Activated CD4-positive, alpha-beta T cell treated with anti-CD3 and anti-CD28 coated beads for 36 hours (primary cell): ENCODE measurements around the gene SMPX. TPM values are rescaled to one million over a fixed set of nuclear protein-coding genes. Genes with fewer than 3 reads are reported as not detected.

Experiments
- ATAC-seq: fragments of 200-7000 bp; cut with Tn5 transposase; one replicate; pipeline ENCODE4 v1.10.0; 2021; ENCODE audit warnings: mild to moderate bottlenecking, moderate library complexity
- CTCF ChIA-PET: fragments of 350-600 bp; sonication (Branson Sonifier 250); formaldehyde crosslinking; loops from one replicate; lab custom pipeline; 2021; ENCODE audit warnings: antibody characterized with exemption; lab: Charles Lee
- POLR2A ChIA-PET: fragments of 350-600 bp; sonication (Branson Sonifier 250); formaldehyde crosslinking; loops from one replicate; lab custom pipeline; 2021; ENCODE audit warnings: antibody characterized with exemption, inconsistent platforms; lab: Charles Lee
- DNase-seq: peaks from one replicate; pipeline ENCODE4 v3.0.0-alpha.2; 2020
- H3K27ac Mint-ChIP-seq: one replicate; pipeline ENCODE4 v1.8.0; 2021; ENCODE audit warnings: mixed read lengths
- H3K27me3 Mint-ChIP-seq: one replicate; pipeline ENCODE4 v1.8.0; 2021; ENCODE audit warnings: mixed read lengths
- H3K36me3 Mint-ChIP-seq: one replicate; pipeline ENCODE4 v1.8.0; 2021; ENCODE audit warnings: low read depth, mixed read lengths
- H3K4me1 Mint-ChIP-seq: one replicate; pipeline ENCODE4 v1.8.0; 2021; ENCODE audit warnings: mixed read lengths
- H3K4me3 Mint-ChIP-seq: one replicate; pipeline ENCODE4 v1.8.0; 2021; ENCODE audit warnings: mild to moderate bottlenecking, moderate library complexity, mixed read lengths
- H3K9me3 Mint-ChIP-seq: one replicate; pipeline ENCODE4 v1.8.0; 2021; ENCODE audit warnings: low read depth, mixed read lengths
- intact Hi-C, 2 experiments: fragments of 100-400 bp; cut with DNase I in 1 of 2; cut with micrococcal nuclease in 1 of 2; formaldehyde crosslinking; loops; one replicate each; pipeline versions ENCODE4 v1.14.2 to v1.15.1; 2022 to 2024; cut with DNase I, micrococcal nuclease
- total RNA-seq, 2 experiments: library from RNA; stranded (reverse); gene quantifications; one replicate each; pipeline ENCODE4 v1.2.3, GENCODE V29; 2021

The SMPX gene
- total RNA-seq, 2 experiments from 2014 or later = not detected

DNA sequence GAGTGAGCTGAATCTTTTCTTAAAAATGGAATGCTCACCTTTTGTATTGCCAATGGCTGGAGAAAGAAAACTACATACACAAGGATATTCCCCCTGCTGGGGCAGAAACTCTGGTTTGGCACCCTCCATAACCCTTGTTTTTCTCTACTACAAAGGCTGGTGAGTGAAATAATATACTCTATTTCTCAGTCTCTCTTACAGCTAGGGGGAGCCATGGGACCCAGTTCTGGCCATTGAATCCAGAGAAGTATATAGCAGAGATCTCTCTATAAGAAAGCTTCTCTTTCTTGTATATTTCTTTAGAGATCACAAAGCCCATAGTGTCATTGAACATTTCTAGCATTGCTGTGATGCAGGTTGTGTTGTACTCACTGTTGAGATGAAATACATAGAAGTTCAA lies 49.8 kb downstream of the SMPX start:
- DNase-seq (no peak), ATAC-seq (no peak)
- CTCF ChIA-PET = no interaction called here
- Mint-ChIP-seq H3K27me3 (no peaks in the 10 kb centered on the region), H3K36me3 (no peaks in the 10 kb centered on the region), H3K9me3 (no peaks in the 10 kb centered on the region), H3K4me1 (no peaks in the 10 kb centered on the region), H3K27ac (no peak overlapping the region), H3K4me3 (no peak overlapping the region)
- POLR2A ChIA-PET = no interaction called here
- intact Hi-C loops = no loop called here

DNA sequence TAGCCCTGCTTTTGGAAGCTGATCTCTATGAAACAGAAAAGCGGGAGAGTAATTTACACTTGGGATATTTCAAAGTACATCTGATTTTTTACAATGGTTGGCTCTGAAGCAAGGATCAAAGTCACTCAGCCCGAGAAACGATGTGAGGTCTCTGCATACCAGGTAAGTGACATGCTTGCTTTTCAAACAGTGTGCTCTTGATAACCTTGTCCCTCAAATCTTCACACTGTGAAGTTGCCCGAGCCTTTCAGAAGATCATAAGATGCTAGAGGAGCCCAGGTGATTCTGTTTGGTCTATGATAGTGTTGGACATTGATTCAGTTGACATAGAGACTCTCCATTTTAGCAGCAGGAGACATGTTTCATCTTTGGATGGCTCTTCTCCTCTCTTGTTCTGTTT lies 52.7 kb downstream of the SMPX start:
- H3K4me1 Mint-ChIP-seq = no peaks in the 10 kb centered on the region
- no peak overlapping the region for H3K27ac Mint-ChIP-seq
- ChIA-PET POLR2A (no interaction called here), CTCF (no interaction called here)
- DNase-seq = no peak
- intact Hi-C loops = no loop called here
- no peak for ATAC-seq
- H3K36me3 Mint-ChIP-seq = no peaks in the 10 kb centered on the region
- no peaks in the 10 kb centered on the region for H3K9me3 Mint-ChIP-seq
- H3K4me3 Mint-ChIP-seq = no peak overlapping the region
- no peaks in the 10 kb centered on the region for H3K27me3 Mint-ChIP-seq

DNA sequence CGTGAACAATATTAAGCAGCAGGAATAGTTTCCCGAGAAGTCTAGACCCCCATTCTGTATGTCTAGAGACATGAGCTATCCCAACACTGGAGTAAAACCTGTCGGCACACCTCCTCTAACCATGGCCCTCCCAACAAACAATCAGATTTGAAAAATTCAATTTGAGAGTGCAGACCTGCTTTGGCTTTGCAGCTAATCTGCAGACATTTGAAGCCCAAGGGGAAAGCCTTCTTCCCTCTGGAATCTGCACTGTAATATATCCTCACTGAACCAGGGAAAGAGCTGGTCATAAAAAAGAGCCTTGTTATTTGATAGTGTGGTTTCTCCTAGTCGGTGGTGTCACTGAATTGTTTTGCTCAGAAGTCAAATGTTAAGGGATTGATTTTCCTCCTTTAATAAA lies 55.2 kb downstream of the SMPX start:
- POLR2A ChIA-PET = no interaction called here

DNA sequence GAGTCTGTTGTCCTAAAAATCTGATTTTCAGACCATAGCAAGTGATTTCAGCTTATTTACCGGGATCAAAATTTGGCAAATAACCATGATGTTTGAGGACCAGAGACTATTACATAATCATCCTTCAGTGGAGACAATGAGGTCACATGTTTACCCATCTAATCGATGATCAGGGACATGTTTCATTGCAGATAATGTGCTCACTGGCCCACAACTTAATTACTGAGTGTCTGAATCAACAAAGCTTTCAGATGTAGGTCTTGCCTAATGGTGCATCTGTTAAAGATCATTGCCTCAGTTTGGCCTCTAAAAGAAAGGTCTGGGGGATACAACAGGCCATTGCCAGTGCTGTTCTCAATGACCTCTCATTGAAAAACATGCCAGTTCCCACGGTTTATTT lies 56.9 kb downstream of the SMPX start:
- ChIA-PET CTCF (no interaction called here), POLR2A (no interaction called here)
- Mint-ChIP-seq H3K27me3 (no peaks in the 10 kb centered on the region), H3K9me3 (no peaks in the 10 kb centered on the region), H3K36me3 (no peaks in the 10 kb centered on the region), H3K4me1 (no peaks in the 10 kb centered on the region), H3K27ac (no peak overlapping the region), H3K4me3 (no peak overlapping the region)
- DNase-seq = no peak
- no peak for ATAC-seq
- intact Hi-C loops = no loop called here

More for the DNA sequence above, 55.2 kb downstream of the SMPX start:
- ATAC-seq (no peak), DNase-seq (no peak)
- Mint-ChIP-seq H3K9me3 (no peaks in the 10 kb centered on the region), H3K27me3 (no peaks in the 10 kb centered on the region), H3K36me3 (no peaks in the 10 kb centered on the region), H3K27ac (no peak overlapping the region), H3K4me3 (no peak overlapping the region), H3K4me1 (no peaks in the 10 kb centered on the region)
- intact Hi-C loops = no loop called here
- CTCF ChIA-PET = no interaction called here

DNA sequence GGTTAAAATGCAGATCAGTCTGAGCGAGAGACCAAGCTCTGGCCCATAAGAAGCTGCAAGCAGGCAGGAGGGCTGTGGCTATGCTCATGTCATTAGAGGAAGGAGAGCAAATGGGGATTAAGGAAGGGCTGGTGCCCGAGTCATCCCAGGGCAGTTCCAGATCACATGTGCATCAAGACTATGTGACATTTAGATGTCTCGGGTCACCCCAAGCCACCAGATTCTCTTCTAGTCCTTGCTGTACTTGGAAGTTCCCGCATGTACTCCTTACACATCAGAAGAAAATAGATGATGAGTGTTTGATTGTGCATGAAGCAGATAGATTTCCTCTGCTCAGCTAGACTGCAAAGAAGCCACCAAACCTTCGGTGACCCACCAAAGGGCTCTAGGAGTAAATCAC lies 57.6 kb downstream of the SMPX start:
- POLR2A ChIA-PET = interaction anchor here (0.5 kb wide), 1 partner anchor 129 kb away, joined by 3 read pairs; no protein-coding TSS in a partner anchor
- no peaks in the 10 kb centered on the region for H3K36me3 Mint-ChIP-seq
- H3K4me1 Mint-ChIP-seq = no peaks in the 10 kb centered on the region
- H3K4me3 Mint-ChIP-seq = no peak overlapping the region
- H3K27me3 Mint-ChIP-seq = no peaks in the 10 kb centered on the region
- H3K9me3 Mint-ChIP-seq = no peaks in the 10 kb centered on the region
- H3K27ac Mint-ChIP-seq = no peak overlapping the region
- ATAC-seq (no peak), DNase-seq (no peak)
- CTCF ChIA-PET = no interaction called here
- intact Hi-C loops = no loop called here

GRCh38 chrX:21699136-21699535 lies 58.8 kb downstream of the SMPX start:
- Mint-ChIP-seq H3K36me3 (no peaks in the 10 kb centered on the region), H3K4me1 (no peaks in the 10 kb centered on the region), H3K4me3 (no peak overlapping the region), H3K9me3 (no peaks in the 10 kb centered on the region), H3K27me3 (no peaks in the 10 kb centered on the region), H3K27ac (no peak overlapping the region)
- CTCF ChIA-PET = no interaction called here
- POLR2A ChIA-PET = no interaction called here
- DNase-seq (no peak), ATAC-seq (no peak)
- intact Hi-C loops = no loop called here

DNA sequence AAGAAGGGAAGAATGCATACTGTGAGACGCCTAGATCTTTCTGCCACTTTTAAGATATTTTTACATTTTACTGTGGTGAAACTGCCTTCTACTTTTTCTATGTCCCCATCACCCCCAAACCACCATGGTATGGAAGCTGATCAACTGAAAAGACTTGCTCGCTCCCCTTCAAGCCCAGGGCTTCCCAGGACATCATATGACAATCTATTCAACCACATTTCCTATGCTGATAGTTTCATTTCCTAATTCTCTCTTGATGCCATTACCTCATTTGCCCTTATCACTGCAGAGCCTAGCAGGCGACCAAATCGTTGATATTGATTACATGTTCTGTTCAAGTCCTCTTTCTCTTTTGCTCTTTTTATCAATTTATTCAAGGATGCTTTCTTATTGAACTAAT lies 59.6 kb downstream of the SMPX start:
- Mint-ChIP-seq H3K9me3 (no peaks in the 10 kb centered on the region), H3K27ac (no peak overlapping the region), H3K27me3 (no peaks in the 10 kb centered on the region), H3K36me3 (no peaks in the 10 kb centered on the region), H3K4me1 (no peaks in the 10 kb centered on the region), H3K4me3 (no peak overlapping the region)
- POLR2A ChIA-PET = no interaction called here
- CTCF ChIA-PET = no interaction called here
- intact Hi-C loops = no loop called here
- DNase-seq = no peak
- no peak for ATAC-seq

GRCh38 chrX:21691512-21692018 lies 66.4 kb downstream of the SMPX start:
- no peak for ATAC-seq
- no peak overlapping the region for H3K27ac Mint-ChIP-seq

GRCh38 chrX:21683941-21684340 lies 74.0 kb downstream of the SMPX start:
- no peak overlapping the region for H3K4me3 Mint-ChIP-seq
- no peak overlapping the region for H3K27ac Mint-ChIP-seq
- DNase-seq (no peak), ATAC-seq (no peak)
- H3K9me3 Mint-ChIP-seq = no peaks in the 10 kb centered on the region
- CTCF ChIA-PET = no interaction called here
- H3K27me3 Mint-ChIP-seq = no peaks in the 10 kb centered on the region
- intact Hi-C loops = no loop called here
- no peaks in the 10 kb centered on the region for H3K36me3 Mint-ChIP-seq
- POLR2A ChIA-PET = no interaction called here
- peaks cover 2% of the 10 kb centered on the region for H3K4me1 Mint-ChIP-seq

More at GRCh38 chrX:21691512-21692018, 66.4 kb downstream of the SMPX start:
- Mint-ChIP-seq H3K4me1 (no peaks in the 10 kb centered on the region), H3K9me3 (no peaks in the 10 kb centered on the region), H3K27me3 (no peaks in the 10 kb centered on the region), H3K36me3 (no peaks in the 10 kb centered on the region), H3K4me3 (no peak overlapping the region)
- CTCF ChIA-PET = no interaction called here
- peak; percentile 6 for DNase-seq
- intact Hi-C loops = no loop called here
- POLR2A ChIA-PET = no interaction called here

- Mint-ChIP-seq H3K4me1 (no peaks in the 10 kb centered on the region), H3K27me3 (peaks cover 2% of the 10 kb centered on the region), H3K4me3 (no peak overlapping the region), H3K36me3 (no peaks in the 10 kb centered on the region), H3K27ac (no peak overlapping the region), H3K9me3 (no peaks in the 10 kb centered on the region)
- POLR2A ChIA-PET = no interaction called here
- CTCF ChIA-PET = no interaction called here
- ATAC-seq = no peak
- DNase-seq = no peak
- intact Hi-C loops = no loop called here
Observed at GRCh38 chrX:21678048-21678612, 79.8 kb downstream of the SMPX start.

DNA sequence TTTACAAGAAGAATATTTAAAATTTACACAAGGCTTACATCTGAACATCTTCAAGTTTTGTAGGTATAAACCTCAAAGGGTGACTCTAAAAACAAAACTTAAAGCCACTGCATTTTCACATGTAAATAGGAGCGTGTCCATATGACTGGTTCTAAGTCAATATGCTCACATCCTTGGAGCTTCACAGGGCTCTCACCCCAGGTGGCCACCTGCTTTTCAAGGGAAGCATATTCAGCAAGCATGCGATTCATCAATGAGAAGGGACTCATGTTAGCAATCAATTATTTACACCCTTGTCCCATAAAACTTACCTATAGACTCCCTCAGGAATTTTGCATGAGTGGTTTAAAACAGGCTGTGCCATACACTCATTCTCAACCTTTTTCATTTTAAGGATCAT lies 82.0 kb downstream of the SMPX start:
- CTCF ChIA-PET = no interaction called here
- DNase-seq (no peak), ATAC-seq (no peak)
- Mint-ChIP-seq H3K4me3 (no peak overlapping the region), H3K27ac (no peak overlapping the region), H3K4me1 (no peaks in the 10 kb centered on the region), H3K36me3 (no peaks in the 10 kb centered on the region), H3K9me3 (no peaks in the 10 kb centered on the region), H3K27me3 (peaks cover 2% of the 10 kb centered on the region)
- intact Hi-C loops = no loop called here
- POLR2A ChIA-PET = no interaction called here

DNA sequence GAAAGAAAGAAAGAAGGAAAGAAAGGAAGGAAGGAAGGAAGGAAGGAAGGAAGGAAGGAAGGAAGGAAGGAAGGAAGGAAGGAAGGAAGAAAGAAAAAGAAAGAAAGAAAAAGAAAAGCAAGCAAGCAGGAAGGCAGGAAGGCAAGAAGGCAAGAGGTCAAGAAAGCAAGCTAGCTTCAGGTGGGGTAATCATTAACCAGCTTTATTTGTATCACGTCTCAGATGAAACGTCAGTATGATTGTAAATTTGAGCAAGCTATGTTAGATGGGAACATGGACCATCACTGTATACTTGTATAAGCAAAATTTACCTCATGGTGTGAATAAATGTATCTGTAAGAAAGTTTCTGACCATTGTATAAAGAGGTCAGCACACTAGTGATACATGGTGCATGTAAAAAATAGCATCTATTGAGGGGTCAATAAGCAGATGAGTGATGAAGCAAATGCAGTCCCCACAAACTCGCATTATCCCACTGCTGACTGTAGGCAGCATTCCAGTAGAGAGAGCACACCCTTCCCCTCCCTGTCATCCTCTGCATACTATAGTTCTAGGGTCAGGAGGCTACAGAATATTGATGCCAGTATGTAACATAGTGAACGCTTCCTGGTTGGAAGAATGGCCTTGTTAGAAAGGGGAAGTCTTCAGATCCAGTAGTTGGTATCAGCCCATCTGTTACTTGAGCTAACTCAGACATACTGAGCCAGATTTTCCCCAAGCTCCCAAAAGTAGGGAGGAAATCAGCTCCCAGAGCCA lies 83.3 kb downstream of the SMPX start:
- no peak for ATAC-seq

More for the DNA sequence above, 83.3 kb downstream of the SMPX start:
- Mint-ChIP-seq H3K27ac (no peak overlapping the region), H3K4me3 (no peak overlapping the region), H3K36me3 (no peaks in the 10 kb centered on the region), H3K4me1 (no peaks in the 10 kb centered on the region), H3K9me3 (no peaks in the 10 kb centered on the region), H3K27me3 (peaks cover 2% of the 10 kb centered on the region)
- ChIA-PET CTCF (no interaction called here), POLR2A (no interaction called here)
- intact Hi-C loops = no loop called here
- DNase-seq = no peak
